ENCODE measurements around the gene SLC7A11.

DNA sequence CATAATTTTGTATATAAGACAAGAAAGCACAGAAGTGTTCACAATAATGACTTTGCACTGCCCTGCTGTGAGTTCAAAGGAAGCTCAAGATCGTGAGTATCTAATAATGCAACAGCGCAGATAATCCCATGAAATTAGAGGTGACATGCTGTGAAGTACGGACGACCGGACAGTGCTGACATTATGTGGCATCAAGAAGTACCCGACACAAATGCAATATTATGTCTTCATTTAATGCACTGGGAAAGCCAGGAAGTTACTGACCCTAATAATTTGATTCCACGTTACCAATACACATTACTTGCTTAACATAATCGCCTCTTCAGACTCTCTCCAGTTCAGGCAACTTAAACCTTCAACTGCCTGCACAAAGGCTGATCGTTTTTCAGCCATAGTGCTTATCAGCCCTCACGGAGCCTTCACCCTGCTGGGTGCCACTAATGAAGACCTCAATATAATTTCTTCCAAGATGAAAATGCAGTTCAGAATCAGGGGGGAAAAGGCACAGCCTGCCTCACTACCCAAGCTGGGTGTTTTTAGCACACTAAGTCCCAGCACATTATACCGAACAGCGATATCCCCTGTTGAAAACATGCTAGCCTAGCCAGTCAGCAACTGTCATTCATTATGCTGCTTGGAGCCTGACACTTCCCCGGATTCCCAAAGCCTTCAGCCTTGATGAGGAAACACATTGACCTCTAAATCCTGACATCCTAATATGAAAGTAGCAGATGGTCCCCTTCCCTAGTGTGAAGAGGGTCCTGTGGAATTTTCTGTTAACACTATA lies 56.1 kb downstream of the SLC7A11 start:
- TF ChIP-seq ISL1 (CRISPR knock-in tag; IDR thresholded peaks at IDR 0.05): no peak
- TF ChIP-seq, protein P1, sequence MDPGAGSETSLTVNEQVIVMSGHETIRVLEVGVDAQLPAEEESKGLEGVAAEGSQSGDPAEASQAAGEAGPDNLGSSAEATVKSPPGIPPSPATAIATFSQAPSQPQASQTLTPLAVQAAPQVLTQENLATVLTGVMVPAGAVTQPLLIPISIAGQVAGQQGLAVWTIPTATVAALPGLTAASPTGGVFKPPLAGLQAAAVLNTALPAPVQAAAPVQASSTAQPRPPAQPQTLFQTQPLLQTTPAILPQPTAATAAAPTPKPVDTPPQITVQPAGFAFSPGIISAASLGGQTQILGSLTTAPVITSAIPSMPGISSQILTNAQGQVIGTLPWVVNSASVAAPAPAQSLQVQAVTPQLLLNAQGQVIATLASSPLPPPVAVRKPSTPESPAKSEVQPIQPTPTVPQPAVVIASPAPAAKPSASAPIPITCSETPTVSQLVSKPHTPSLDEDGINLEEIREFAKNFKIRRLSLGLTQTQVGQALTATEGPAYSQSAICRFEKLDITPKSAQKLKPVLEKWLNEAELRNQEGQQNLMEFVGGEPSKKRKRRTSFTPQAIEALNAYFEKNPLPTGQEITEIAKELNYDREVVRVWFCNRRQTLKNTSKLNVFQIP (CRISPR knock-in tag; IDR thresholded peaks at IDR 0.05; ENCODE audit: borderline replicate concordance, low read depth): no peak
- TF ChIP-seq ZFP3 (CRISPR knock-in tag; IDR thresholded peaks at IDR 0.05): no peak
